ENCODE data around the gene ZFYVE21.

DNA sequence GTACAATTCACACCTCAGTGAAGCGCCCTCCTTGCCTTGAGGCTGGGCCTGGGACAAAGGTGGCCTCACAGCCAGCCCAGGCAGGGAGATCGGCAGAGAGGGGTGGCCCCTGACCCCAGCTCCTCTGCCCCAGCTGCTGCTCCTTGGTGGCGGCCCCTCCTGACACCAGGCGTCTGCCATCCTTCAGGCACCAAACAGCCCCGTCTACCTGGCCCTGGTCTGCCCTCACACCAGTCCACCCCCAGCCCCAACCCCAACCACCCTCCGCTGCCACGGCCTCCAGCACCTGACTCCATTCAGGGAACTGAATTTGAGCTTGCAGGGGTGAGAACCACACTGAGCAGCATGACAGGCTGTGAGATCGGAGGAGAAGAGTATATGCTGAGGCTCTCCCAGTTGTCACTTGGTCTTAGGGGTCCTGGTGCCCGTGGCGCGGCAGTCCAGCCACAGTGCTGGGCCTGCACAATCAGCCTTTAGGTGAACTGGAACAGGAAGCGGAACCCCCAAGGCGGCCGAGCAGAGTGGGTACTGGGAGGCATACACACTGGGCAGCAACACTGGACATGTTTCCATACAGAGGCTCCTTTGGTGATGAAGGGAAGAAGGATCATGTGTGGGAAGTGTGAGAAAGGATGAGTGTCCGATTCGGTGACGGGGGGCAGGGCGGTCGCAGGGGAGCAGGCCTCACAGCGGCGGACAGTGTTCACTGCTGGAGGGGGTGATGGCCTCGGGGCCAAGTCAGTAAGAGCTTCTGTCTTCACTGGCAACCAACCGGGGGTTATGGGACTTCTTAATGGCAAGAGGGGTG, 18.7 kb downstream of the ZFYVE21 start:
- TF ChIP-seq, protein P1, sequence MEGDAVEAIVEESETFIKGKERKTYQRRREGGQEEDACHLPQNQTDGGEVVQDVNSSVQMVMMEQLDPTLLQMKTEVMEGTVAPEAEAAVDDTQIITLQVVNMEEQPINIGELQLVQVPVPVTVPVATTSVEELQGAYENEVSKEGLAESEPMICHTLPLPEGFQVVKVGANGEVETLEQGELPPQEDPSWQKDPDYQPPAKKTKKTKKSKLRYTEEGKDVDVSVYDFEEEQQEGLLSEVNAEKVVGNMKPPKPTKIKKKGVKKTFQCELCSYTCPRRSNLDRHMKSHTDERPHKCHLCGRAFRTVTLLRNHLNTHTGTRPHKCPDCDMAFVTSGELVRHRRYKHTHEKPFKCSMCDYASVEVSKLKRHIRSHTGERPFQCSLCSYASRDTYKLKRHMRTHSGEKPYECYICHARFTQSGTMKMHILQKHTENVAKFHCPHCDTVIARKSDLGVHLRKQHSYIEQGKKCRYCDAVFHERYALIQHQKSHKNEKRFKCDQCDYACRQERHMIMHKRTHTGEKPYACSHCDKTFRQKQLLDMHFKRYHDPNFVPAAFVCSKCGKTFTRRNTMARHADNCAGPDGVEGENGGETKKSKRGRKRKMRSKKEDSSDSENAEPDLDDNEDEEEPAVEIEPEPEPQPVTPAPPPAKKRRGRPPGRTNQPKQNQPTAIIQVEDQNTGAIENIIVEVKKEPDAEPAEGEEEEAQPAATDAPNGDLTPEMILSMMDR (IDR thresholded peaks at IDR 0.05) = no peak
- TF ChIP-seq POLR2AphosphoS5 (IDR thresholded peaks at IDR 0.05) (no peak), EP300 (IDR thresholded peaks at IDR 0.05) (no peak)
